Esophagus muscularis mucosa (tissue), 4 donors: ENCODE data around the gene PIP5KL1.

Source experiments
- CTCF ChIP-seq, 3 experiments: fragments of 200-600 bp in 2 of 3; fragments of 450-650 bp in 1 of 3; sonication (generic) in 2 of 3; IDR thresholded peaks; one replicate each; pipeline ENCODE4 v1.5.1; 2017 to 2019; ENCODE audit warnings: antibody characterized with exemption in 3 of 3, mild to moderate bottlenecking in 2 of 3, moderate library complexity in 1 of 3
- EP300 ChIP-seq: sonication (generic); formaldehyde crosslinking; IDR thresholded peaks from one replicate; pipeline ENCODE4 v1.6.1; 2017; ENCODE audit warnings: antibody characterized with exemption
- POLR2A ChIP-seq: fragments of 450-650 bp; IDR thresholded peaks from one replicate; pipeline ENCODE4 v1.6.1; 2017; ENCODE audit warnings: antibody characterized with exemption, moderate library complexity, mild to moderate bottlenecking, low read depth
- POLR2AphosphoS5 ChIP-seq, 2 donors: sonication (generic); formaldehyde crosslinking; IDR thresholded peaks; one replicate each; pipeline ENCODE4 v1.6.1; 2017; ENCODE audit warnings: antibody characterized with exemption in 2 of 2

GRCh38 chr9:127872369-127873222 lies 58.0 kb downstream of the PIP5KL1 start:
- TF ChIP-seq CTCF (IDR thresholded peaks at IDR 0.05) (no peak), POLR2AphosphoS5 (IDR thresholded peaks at IDR 0.05) (no peak), POLR2A (no peak), EP300 (no peak)
